Stimulated activated CD4-positive, alpha-beta T cell treated with anti-CD3 and anti-CD28 coated beads, Interleukin-1b, Interleukin-23, amount 100 ng/mL, for 48 hours (primary cell): ENCODE results near the gene LRFN5.
"Not testable (repeated sequence)": the region's sequence is repeated elsewhere in the genome, so short reads cannot be mapped to it uniquely, and the experiment has no call there.

Experiments
- DNase-seq: peaks from one replicate; pipeline ENCODE4 v3.0.0-alpha.2; 2020

Gene LRFN5

DNA sequence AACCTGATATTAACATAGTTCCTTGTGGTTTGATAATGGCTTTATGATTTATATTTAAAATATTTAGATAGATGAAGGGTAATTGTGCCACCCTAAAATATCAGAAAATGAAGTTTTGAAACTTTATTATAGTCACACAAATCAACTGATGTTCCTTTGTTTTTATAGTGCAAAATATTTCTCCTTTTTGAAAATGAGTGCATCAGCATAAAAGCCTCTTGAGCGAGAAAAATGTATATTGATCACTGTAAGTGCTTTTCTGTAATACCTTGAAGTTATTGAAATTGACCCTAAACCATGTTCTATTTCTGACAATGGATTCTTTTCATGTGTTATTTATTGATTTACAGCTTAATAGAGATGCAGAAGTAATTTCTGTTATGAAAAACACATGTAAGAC lies 35.0 kb downstream of the LRFN5 start:
- DNase-seq = no peak

DNA sequence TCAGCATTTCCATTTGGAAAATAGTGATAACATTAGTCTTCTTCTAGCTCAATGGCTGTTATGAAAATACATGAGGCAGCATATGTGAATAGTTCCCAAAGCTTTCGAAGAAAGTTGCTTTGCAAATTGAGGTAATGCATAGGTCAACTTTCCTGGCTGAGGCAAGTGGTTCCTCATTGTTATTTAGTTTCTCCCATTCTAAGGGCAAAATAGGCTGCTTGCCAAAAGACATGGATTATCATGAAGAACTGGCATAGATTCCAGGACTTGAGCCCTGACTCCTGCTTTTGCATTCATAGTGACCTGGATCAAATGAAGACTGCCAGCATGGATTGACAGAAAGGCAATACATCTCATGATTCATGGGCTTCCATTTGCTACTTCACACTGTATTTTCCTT lies 35.7 kb downstream of the LRFN5 start:
- DNase-seq = no peak

DNA sequence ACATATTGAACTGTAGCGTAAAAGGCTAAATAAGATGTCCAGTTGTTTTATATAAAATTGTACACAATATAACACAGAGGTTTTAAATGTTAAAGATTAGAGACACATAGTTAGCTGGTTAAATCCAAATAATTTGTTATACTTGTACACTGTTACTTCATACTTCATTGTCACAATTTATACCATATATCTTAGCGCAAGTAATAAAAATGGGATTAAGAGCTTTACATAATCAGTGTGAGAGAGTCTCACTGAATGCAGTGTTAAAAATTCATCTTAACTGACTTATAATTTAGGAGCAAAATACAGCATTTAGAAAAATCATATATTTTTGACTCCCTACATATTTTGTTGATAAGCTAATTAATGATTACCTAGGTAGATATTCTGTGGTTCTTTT lies 36.1 kb downstream of the LRFN5 start:
- DNase-seq = no peak

- DNase-seq = no peak
Observed at GRCh38 chr14:41644606-41645005, 37.9 kb downstream of the LRFN5 start.

- no peak for DNase-seq
Observed at GRCh38 chr14:41650802-41651201, 44.1 kb downstream of the LRFN5 start.

GRCh38 chr14:41654196-41654595 lies 47.5 kb downstream of the LRFN5 start:
- no peak for DNase-seq

- DNase-seq = no peak
Observed at GRCh38 chr14:41662780-41663472, 56.2 kb downstream of the LRFN5 start.

- no peak for DNase-seq
Observed at GRCh38 chr14:41663473-41663850, 56.8 kb downstream of the LRFN5 start.

DNA sequence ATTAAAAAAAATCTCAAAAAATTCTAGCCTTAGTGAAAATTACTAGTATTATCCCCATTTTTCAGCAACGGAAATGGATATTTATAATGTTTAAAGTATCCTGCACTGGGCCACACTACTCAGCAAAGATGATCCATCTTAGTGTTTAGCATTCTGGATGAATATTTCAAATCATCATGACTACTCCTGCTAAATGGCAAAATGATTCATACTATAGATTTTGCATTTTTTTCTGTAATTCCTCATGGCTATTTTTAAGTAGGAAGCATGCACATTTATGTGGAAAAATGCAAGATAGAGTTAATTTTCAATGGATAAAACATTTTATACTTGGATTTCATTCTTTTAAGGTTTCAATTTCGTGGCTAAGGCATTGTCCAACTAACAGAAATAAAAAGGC lies 59.6 kb downstream of the LRFN5 start:
- no peak for DNase-seq

GRCh38 chr14:41668356-41668755 lies 61.7 kb downstream of the LRFN5 start:
- DNase-seq = no peak

- DNase-seq = not testable (repeated sequence)
Observed at GRCh38 chr14:41673601-41674000, 66.9 kb downstream of the LRFN5 start.

DNA sequence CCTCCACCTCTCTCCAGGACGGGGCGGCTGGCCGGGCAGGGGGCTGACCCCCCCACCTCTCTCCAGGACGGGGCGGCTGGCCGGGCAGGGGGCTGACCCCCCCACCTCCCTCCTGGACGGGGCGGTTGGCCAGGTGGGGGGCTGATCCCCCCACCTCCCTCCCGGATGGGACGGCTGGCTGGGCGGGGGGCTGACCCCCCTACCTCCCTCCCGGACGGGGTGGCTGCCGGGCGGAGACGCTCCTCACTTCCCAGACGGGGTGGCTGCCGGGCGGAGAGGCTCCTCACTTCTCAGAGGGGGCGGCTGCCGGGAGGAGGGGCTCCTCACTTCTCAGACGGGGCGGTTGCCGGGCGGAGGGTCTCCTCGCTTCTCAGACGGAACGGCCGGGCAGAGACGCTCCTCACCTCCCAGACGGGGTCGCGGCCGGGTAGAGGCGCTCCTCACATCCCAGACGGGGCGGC lies 67.9 kb downstream of the LRFN5 start:
- not testable (repeated sequence) for DNase-seq

GRCh38 chr14:41699486-41699885 lies 92.8 kb downstream of the LRFN5 start:
- DNase-seq = no peak

GRCh38 chr14:41718477-41719166 lies 111.9 kb downstream of the LRFN5 start:
- DNase-seq = no peak

DNA sequence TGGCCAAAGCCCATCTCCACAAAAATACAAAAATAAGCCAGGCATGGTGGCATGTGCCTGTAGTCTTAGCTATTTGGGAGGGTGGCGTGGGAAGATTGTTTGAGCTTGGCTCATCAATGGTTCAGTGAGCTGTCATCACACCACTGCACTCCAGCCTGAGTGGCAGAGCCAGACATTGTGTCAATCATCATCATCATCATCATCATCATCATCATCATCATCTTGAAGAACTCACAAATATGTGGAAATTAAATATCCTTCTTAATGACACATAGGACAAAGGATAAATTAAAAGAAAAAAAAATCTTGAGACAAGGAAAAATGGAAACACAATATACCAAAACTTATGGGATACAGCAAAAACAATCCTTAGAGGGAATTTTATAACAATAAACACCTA lies 132.5 kb downstream of the LRFN5 start:
- DNase-seq = no peak

GRCh38 chr14:41743140-41743539 lies 136.5 kb downstream of the LRFN5 start:
- DNase-seq = no peak

DNA sequence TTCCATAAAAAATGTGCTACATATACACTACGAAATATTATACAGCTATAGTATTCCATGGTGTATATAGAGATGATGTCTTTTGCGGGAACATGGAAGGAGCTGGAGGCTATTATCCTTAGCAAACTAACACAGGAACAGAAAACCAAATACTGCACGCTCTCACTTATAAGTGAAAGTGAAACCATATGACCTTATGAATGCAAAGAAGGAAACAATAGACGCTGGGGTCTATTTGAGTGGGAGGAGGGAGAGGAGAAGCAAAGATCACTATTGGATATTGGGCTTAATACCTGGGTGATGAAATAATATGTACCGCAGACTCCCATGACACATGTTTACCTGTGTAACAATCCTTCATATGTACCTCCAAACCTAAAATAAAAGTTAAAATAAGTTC lies 142.8 kb downstream of the LRFN5 start:
- no peak for DNase-seq

DNA sequence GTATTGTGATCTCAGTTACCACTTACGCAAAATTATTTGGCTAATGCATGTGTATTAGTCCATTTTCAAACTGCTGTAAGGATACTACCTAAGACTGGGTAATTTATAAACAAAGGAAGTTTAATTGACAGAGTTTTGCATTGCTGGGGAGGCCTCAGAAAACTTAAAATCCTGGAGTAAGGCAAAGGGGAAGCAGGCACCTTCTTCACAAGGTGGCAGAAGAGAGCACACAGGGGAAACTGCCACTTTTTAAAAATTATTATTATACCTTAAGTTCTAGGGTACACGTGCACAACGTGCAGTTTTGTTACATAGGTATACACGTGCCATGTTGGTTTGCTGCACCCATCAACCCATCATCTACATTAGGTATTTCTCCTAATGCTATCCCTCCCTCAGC lies 143.9 kb downstream of the LRFN5 start:
- DNase-seq = not testable (repeated sequence)

DNA sequence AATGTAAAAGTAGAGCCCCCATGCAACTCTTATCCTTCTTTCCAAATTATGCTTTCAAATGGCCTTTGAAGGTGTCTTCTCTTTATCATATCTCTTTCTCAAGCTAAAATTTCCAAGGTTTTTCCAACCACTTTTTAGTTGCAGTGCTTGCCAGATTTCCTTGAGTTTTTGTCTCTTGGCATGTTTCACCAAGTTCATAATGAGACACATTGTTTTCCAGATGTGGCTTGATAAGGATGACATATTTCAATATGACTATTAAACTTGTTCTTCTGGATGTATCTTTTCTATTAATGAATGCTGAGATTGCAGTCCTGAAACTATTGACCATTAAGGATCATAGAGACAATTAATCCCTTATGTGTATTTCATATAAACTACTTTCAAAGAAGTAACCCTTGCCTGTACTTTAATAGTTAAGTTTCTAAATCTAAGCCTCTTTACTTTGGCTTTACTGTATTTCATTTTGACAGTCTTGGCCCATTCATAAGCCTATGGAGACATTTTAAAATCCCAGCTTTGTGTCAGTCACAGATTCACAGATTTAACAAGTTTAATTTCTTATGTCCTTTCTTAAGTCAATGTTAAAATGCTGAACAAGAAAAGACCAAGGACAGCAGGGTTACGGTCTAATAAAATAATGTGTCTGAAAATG lies 151.5 kb downstream of the LRFN5 start:
- no peak for DNase-seq

DNA sequence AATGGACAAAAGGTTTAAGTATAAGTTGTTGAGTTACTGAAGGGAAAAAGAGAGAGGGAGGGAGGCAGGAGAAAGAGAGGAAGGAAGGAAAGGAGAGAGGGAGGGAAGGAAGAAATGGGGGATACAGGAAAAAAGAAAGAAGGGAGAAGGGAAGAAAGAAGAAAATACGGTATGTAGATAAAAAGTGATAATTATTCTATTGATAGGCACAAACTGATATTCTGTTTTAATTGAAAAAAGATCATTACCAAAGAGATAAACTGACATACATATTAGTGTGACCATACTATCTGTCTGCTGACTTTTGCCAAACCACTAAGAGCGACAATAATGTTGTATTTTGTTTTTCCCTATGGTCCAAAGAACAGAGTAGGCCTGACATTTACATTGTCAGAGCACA lies 154.5 kb downstream of the LRFN5 start:
- DNase-seq = no peak

GRCh38 chr14:41766772-41767171 lies 160.1 kb downstream of the LRFN5 start:
- DNase-seq = no peak

DNA sequence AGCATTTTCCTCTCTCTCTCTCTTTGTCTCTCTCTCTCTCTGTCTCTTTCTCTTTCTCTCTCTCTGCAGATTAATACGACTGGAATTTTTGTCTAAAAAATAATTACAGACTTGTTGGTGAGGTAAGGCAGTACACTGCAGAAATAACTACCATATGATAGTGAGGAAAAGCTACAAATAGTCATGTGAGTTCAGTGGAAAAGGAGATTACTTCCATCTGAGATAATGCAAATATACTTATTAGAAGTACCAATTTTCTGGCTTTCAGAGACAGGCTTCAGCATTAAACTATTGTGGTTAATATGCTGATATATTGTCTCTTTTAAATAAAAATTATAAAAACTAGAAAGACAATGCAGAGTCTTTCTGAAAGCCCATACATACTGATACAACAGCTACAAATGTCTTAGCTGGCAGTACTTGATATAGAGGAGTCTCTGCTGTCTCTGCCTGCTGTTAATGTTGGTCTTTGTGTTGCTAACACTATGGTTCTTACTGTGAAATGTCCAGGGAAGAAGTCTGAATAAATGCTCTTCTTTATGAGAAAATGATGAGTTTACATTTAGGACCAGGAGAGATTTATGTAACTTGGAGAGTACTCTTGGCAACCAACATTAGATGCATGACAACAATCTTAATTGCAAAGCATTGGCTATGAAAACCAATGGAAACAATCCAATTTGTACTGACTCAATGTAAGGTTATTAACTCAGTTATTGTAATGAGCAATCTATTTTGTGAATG lies 167.0 kb downstream of the LRFN5 start:
- no peak for DNase-seq

DNA sequence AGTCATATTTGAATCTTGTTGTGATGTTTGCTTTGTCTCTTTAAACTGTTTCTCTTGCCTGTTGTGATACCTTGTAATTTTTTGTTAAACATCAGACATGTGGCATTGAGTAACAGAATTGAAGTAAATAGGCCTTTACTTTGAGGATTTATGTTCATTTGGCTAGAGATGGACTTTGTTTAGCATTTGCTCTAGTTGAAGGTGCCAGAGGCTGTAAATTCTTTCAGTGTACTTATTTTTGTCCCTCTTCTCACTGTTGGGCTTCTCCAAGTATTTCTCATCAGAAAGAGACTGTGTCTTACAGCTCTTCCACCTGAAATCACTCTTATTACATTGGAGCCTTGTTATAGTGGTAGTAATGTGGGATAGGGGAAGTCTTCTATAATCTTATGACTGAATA lies 175.8 kb downstream of the LRFN5 start:
- DNase-seq = no peak

GRCh38 chr14:41783403-41783802 lies 176.7 kb downstream of the LRFN5 start:
- no peak for DNase-seq
